HG02798 (cell line): ENCODE results near the gene ISX.

Experiments
- ATAC-seq: cut with Tn5 transposase; IDR thresholded peaks from one replicate; pipeline ENCODE4 v1.9.1; 2021; ENCODE audit warnings: mild to moderate bottlenecking; ENCODE audit not compliant: unreplicated experiment, poor library complexity

The ISX gene

GRCh38 chr22:35103761-35104160 is 37.8 kb downstream of the ISX start:
- ATAC-seq: no peak

DNA sequence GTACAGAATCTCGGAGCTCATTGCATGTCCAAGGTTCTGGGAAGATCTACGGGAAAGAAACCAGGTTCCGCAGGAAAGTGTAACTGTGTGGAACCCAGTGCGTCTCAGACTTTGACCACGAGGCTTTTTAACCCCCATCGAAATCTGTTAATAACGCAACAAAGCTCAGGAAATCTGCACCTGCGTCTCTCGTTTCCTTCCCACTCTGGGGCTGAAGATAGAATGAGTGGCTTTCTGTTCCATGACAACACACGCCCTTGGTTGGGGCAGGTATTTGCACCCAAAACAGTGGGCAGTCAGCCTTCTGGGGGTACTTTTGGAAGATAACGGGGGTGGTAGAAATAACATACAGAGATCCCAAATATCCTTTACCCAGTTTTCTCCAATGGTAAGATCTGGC is 38.5 kb downstream of the ISX start:
- no peak for ATAC-seq

DNA sequence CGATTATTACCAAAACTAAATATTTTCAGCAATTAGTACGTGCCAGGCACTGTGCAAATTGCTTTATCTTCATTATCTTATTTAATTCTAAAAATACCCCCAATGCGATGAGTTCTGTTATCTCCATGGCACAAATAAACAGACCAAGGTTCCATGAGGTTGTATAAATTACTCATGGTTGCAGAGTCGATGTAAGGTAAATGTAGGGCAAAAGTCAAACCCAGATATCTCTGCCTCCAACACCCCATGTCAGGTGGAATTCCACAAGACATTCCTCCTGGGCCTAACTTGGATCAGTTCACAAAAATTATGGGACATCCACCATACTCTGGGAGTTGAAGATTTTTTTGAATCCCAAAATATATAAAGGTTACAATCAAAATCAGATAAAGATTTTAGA is 43.7 kb downstream of the ISX start:
- ATAC-seq: no peak

GRCh38 chr22:35111244-35111643 is 45.3 kb downstream of the ISX start:
- ATAC-seq: no peak

GRCh38 chr22:35113341-35113740 is 47.4 kb downstream of the ISX start:
- no peak for ATAC-seq

DNA sequence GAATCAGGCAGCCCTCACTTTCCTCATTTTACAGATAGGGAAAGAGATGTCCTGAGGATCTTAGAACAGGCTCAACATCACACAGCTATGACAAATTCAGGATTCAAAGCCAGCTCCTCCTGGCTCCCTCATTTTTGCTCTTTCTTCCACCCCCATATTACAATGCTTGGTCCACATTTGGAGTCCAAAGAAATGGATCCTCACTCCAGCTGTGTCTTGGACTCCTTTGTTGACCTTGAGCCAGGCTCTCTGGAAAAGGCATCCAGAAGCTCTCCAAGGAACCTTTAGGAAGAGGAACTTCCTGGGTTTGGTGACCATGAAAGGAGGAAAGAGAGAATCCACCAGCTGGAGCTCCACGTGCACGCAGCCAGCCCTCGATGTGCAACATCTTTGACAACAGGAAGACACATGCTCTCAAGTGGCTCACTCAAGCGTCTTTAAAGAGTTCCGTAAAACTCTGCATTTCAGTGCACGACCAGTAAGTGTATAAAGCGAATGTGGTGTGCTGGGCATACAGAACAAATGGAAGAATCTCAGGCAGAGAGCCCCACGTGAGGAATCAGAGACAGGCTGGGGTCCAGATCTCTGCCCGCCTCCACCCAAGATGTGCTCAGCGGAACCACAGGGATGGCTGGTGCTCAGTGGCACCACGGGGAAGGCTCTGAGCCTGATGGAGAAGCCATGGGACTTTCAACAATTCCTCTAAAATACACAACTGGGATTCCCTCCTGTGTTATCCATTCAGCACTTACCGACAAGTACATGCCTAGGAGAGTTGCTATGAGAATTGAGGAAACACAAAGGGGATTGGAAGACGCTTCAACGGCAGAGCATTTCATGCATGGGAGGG is 48.4 kb downstream of the ISX start:
- ATAC-seq: no peak

GRCh38 chr22:35115515-35115914 is 49.6 kb downstream of the ISX start:
- no peak for ATAC-seq

DNA sequence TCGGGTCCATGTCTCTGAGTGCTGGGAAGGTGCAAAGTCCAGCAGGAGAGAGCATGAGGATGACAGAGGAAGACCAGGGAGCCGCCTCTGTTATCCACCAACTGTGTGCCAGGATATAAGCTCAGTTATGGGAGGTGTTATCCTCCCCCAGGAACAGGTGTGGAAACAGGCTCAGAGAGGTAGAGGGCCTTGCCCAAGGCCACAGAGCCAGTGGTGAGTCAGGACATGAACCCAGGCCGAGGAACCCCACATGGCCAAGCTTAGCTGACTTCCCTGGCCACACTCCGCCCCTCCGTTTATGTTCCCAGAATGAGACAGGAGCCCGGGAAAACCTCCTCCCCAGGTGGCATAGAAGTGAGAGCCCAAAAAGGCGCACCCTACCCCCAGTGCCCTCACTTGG is 50.3 kb downstream of the ISX start:
- ATAC-seq: no peak

GRCh38 chr22:35116817-35117216 is 50.9 kb downstream of the ISX start:
- no peak for ATAC-seq

DNA sequence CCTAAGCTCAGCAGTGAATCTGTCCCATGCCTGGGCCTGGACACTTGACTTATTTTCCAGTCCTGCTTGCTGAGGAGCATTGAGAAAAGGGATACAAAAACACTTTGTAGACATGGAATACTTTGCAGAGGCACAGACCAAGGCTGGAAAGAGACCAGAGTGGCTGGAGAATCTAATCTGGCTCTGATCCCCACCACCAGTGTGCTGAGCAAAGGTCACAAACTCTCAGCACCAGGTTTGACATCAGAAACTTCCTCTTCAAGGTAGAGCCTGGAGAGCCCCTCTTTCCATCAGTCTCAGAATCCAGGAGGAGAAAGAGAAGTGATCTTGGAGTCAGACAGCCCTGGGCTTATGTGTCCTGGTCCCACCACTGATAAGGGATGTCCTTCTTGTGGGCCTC is 53.5 kb downstream of the ISX start:
- no peak for ATAC-seq

- ATAC-seq: no peak
Measured at GRCh38 chr22:35124691-35125219, 58.8 kb downstream of the ISX start.

DNA sequence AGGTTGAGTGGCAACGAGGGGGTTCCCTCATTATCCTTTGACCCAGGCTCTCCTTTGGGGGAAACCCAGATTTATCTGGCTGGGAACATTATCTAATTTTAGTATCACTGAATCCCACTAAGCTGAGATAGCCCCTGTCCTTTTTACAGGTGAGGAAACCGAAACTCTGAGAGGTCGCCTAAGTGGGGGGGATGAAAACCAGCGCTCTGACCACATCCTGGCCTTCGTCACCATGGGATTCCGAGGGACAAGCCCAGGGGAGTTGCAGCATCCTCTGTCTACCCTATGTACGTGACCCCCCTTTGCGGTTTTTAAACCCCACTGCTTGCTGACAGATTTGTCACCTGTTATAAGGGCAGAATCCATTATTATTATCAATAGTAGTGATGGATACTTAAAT is 61.0 kb downstream of the ISX start:
- peak; percentile 57 for ATAC-seq

DNA sequence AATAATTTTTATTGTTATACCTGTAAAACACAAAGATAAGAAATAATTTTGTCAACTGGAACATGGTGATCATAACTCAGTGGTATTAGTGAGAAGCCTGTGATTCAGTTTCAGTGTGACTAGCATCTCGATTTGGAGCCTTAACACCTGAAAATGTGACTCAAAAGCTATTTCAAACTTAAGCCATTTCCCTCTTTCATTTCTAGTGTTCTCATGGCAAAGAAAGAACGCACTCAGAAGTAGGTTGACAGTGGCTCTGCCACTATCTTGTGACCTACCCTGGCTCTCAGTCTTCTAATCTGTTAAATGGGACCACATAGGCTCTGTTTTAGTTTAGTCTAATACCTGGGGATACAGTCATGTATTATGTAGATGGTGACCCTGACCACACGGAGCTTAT is 62.7 kb downstream of the ISX start:
- peak; percentile 50 for ATAC-seq

- no peak for ATAC-seq
Measured at GRCh38 chr22:35131525-35132000, 65.6 kb downstream of the ISX start.

DNA sequence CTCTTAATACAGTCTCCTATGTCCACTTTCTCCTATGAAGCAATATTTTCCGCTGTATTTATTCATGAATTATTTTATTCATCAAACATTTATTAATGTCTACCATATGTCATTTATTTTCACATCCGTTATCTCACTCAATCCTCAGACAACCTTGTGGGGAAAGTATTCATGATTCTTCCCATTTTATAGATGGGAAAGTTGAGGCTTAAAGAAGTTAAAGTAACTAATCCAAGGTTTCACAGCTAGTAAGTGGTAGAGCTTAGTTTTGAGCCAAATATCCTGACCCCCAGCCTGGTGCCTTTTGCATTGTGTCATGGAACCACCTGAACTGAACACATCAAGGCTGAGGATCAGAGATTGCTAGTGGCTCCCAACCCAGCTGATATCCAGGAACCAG is 66.6 kb downstream of the ISX start:
- ATAC-seq: no peak

DNA sequence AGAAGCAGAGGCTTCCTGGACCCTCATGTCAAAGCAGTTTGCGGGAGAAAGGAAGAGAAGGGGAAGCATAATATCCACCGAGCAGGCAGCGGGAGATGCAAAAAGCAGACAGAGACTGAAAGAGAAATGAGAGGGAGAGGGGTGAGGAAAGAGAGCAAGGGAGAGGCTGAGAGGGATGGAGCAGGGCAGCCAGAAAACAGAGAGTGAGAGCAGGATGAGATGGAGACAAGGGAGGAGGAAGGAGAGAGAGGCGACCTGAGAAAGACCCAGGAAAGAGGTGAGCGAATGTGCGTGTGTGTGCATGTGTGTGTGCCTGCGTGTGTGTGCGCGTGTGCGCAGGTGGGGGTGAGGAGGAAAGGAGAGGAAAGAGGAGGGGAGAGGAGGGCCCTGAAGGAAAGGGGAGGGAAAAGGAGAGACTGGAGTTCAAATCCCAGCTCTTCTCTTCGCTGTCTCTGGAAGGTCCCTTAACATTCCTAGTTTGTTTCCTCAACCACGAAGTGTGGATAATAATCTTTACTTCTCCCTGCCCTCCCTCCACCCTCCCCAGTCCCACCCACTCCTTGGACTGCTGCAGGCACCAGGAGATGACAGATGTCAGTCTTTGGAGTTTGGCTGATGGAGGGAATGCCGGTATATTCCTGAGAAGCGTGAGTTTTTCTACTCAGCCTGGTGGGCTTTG is 67.9 kb downstream of the ISX start:
- no peak for ATAC-seq

DNA sequence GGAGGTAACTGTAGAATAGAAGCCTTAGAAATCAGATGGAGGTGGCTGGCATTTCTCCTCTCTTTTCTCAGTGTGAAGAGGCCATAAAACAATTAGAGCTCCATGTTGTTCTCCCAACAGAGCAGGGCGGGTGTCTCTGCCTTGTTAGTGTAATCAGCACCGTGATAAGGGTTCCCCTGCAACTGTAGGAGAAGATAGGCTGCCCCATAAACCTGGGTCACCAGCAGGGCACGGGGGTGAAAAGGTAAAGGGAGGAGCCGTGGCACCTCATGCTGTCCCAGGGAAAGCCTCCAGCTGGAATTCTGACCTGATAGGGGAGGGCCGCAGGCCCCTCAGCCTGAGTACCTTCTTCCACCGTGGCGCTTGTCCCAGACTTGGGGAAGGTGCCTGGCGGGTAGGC is 68.7 kb downstream of the ISX start:
- ATAC-seq: no peak

GRCh38 chr22:35135165-35135564 is 69.2 kb downstream of the ISX start:
- ATAC-seq: no peak
